Measurements from ENCODE around the gene CD248.

DNA sequence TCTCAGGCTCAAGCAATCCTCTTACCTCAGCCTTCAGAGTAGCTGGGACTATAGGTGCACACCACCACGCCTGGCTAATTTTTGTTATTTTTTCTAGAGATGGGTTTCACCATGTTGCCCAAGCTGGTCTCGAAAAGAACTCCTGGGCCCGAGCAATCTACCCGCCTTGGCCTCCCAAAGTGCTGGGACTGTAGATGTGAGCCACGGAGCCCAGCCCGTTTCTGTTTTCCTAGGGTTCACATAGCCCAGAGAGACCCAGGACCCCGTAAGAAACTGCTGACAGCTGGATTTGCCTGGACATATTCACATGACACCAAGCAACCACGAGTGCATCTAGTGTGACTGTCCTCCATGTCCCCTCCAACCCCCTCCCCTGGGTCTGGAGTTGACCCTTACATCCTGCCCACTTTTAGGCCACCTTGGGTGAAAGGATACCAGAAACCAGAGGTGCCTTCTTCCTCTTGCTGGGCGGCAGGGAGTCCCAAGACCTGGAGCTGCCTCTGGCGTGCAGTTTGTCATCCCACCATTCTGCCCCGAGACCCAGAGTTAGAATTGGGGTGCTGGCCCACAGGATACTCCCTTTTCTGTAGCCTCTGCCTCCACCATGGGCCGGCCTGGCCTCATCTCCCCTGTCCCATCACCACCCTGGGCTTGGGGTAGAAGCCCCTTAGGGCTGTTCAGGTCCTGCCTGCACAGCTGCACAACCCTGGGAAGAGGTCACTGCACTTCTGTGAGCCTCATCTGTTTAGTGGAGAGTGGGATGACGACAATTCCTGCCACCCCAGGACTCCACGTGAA, 23.0 kb upstream of the CD248 start:
- TF ChIP-seq, protein P1, sequence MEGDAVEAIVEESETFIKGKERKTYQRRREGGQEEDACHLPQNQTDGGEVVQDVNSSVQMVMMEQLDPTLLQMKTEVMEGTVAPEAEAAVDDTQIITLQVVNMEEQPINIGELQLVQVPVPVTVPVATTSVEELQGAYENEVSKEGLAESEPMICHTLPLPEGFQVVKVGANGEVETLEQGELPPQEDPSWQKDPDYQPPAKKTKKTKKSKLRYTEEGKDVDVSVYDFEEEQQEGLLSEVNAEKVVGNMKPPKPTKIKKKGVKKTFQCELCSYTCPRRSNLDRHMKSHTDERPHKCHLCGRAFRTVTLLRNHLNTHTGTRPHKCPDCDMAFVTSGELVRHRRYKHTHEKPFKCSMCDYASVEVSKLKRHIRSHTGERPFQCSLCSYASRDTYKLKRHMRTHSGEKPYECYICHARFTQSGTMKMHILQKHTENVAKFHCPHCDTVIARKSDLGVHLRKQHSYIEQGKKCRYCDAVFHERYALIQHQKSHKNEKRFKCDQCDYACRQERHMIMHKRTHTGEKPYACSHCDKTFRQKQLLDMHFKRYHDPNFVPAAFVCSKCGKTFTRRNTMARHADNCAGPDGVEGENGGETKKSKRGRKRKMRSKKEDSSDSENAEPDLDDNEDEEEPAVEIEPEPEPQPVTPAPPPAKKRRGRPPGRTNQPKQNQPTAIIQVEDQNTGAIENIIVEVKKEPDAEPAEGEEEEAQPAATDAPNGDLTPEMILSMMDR (IDR thresholded peaks at IDR 0.05) = no peak
- no peak for TF ChIP-seq ZFX (IDR thresholded peaks at IDR 0.05; ENCODE audit: borderline replicate concordance)
